NCI-H748 treated with DMSO at 0.1 percent for 48 hours (cell line): ENCODE results near the gene ARL8A.
"Not testable (repeated sequence)": the region's sequence is repeated elsewhere in the genome, so short reads cannot be mapped to it uniquely, and the experiment has no call there.

Experiments used
- DNase-seq: peaks from one replicate; lab custom pipeline; 2025; lab: John Stamatoyannopoulos, UW

Gene ARL8A

DNA sequence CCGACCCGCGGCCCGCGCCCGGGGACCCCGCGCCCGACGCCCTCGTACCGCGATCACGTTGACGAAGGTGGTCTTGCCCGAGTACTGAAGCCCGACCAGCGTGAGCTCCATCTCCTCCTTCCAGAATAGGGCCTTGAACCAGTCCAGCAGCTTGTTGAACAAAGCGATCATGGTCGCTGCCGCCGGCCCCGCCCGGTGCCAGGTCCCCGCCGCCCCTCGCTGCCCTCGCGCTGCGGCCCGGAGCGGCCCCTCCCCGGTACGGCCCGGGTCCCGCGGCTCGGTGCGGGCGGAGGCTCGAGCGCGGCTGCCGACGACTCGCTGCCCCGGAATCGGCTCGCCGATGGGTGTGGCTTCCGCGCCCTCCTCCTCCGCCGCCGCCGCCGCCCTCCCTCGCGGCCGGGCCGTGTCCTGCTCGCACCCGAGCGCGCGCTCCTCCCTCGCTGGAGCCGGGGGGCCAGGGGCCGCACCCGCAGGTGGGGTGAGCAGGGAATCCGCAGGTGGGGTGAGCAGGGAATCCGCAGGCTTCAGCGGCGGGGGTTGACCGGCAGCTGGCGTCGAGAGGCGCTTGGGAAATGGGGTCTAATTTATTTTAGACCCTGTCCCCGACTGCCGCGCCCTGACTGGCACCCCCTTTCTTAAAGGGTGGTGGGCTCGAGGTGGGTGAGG, at the start of gene ARL8A:
Gene ARL8A, minus strand, starts transcription at position 336 of the 666 bp plus-strand sequence. Its CDS starts 165 bp downstream, at position 171.
- DNase-seq: no peak

DNA sequence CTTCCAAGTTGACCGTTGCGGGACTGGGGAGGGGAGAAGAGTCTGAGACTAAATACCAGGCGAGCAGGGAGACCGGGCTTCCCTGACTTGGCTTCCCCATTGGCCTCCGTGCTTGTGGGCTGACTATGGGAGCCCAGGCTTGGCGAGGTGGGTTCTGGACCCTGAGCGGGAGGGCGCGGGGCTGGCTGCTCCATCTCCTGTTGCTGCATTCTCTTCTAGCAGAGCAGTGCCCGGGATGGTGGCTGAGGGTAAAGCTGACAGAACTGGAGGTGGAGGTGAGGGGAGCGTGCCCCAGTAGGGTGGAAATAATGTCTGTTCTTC, 49.8 kb upstream of the ARL8A start:
- DNase-seq: no peak

DNA sequence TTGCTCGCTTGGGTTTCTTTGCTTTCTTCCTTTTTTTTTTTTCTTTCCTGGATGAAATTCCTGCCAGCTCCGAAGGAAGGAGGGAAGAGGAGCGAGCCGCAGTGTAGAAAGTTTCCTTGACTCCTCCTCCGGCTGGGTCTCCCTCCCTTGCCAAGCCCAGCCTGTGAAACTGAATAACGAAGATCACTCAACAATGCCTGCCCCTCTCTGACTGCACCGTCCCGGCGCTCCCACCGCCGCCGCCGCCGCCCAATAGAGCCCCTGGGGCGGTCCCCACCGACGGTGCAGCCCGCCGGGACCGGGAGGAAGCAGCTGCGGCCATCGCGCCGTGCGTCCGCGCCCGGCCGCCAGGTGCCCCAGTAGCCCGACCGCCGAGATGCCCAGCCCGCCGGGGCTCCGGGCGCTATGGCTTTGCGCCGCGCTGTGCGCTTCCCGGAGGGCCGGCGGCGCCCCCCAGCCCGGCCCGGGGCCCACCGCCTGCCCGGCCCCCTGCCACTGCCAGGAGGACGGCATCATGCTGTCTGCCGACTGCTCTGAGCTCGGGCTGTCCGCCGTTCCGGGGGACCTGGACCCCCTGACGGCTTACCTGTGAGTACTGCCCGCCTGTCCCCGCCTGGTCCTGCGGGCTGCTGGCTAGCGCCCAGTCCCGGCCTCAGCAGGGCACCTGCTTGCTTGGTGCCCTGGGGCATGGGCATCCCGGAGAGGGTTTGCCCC, 49.2 kb upstream of the ARL8A start, which contains the start of gene LGR6:
Gene LGR6, plus strand, starts transcription at position 186 of the 714 bp plus-strand sequence. Its CDS starts 191 bp downstream, at position 377.
- DNase-seq: no peak

DNA sequence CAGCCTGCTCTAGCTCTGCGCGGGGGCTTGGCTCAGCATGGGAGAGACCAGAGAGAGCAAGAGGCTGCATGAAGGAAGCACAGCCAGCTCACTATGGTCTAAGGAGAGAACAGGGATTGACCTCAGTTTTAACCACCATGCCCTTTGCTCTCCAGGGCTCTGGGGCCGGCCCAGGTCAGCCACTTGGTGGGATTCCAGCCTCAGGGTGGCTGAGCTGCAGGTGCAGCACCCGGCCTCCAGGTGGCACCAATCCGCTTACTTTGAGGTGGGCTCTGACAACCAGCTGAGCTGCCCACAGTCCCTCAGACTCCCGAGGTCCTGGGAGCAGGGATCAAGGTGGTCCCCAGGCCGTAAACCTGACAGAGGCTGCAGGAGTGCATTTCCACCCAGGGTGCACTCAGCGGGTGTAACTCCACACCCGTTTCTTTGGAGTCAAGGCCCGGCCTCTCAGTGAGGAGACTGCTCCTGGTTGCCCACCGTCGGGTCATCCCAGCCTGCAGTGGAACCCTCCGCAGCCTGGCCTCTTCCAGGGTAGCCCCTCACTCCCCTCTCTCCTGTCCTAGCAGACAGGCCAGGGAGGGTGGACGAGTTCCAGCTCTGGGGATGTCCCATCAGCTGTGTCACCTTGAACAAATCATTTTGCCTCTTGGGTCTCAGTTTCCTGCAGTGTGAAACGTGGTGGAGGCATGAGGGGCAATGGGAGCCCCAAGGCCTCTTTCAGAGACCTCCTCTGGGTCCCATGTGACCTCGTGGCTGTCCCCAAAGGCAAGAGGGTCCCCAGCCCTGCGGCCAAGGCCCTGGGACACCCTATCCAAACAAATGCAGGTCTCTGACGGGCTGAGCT, 48.5 kb upstream of the ARL8A start:
- DNase-seq: peak; percentile 12

DNA sequence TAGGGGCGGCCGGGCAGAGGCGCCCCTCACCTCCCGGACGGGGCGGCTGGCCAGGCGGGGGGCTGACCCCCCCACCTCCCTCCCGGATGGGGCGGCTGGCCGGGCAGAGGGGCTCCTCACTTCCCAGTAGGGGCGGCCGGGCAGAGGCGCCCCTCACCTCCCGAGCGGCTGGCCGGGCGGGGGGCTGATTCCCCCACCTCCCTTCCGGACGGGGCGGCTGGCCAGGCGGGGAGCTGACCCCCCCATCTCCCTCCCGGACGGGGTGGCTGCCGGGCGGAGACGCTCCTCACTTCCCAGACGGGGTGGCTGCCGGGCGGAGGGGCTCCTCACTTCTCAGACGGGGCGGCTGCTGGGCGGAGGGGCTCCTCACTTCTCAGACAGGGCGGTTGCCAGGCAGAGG, 46.9 kb upstream of the ARL8A start:
- DNase-seq: not testable (repeated sequence)

DNA sequence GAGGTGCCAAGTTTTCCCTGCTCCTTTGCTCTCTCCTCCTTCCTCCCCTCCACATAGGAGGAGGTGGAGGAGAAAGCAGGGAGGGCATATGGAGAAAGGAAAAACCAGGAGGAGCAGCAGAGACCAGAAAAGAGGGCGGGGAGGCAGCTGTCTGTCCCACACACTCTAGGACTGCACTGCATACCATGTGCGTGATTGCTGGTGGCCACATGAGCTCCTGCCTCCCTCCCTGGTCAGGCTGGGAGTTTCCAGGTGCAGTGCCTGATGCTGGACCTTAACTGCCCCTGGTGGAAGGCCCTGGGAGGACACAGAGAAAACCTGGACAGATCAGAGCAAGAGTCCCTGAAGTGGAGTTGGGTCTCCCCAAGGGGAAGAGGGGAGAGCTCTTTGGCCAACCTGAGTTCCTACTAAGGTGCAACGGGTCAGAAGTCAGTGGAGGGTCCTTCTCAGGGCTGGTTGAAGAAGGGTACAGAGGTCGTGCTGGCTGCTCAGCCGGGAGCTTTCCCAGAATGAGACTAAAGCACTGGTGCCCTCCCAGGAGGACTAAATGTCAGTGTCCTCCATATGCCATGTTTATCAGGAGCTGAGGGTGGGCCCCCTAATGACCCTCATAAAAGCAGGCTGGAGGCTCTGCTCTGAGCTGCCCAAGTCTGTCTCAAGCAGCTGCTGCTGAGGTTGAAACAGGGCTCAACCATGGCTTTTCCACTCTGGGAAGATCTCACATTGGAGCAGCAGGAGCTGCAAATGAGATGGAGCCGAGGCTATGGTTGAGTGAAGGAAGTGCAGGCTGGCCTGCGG, 45.6 kb upstream of the ARL8A start:
- no peak for DNase-seq

DNA sequence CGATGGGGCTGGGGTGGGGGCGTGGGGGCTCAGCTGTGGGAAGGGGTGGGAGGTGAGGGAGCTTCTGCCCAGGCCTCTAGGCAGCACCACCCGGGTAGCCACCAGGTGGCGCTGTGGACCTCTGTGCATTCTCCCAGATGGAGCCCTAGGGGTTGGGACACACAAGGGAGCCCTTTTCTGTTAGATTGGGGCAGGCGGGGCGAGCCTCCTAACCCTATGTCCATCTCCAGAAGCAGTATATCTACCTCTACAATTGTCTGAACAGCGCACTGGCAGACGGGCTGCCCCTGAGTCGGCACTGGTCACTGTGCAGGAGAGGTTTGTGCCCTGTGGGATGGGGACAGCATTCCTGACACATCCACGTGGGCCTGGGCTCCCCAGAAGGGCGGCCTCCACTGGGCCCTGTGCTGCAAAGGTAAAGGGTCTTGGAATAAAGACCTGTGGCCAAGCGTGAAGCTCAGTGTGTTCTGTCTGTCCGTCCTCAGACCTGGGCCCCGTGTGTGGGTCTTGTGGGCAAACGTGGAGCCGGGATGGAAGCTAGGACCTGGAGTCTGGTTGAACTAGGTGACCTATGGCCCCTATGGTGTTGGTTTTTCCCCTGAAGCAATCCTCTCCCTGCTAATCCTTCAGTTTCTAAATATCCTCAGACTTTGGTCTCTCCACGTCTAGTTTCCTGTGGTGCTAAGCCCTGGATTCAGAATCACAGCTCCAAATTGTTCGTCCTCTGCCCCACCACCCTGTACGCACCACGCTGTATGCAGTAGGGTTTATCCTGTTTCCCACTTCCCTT, 44.7 kb upstream of the ARL8A start:
- no peak for DNase-seq

DNA sequence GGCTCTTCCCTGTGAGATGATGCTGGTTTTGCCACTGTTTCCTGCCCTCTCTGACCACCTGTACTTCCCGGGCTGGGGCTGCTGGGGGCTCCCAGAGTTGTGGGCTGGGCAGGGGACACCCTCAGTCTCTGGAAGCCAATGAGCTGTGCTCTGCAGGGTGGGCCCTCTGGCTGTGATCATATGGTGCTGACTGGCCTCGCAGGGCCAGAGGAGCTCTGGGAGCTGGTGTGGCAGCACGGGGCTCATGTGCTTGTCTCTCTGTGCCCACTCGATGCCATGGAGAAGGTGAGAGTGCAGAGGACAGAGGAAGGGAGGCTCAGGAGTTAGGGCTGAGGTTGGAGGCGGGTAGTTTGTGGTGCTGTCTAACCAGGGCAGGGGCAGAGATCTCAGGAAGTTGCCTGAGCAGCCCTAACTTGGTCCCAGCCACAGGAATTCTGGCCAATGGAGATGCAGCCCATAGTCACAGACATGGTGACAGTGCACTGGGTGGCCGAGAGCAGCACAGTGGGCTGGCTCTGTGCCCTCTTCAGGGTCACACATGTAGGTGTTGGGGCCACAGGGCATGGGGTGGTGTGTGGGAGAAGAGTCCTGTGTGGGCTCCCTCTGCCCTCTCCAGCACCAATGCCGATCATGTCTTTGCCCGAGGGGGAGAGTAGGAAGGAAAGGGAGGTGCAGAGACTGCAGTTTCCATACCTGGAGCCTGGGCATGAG, 43.3 kb upstream of the ARL8A start:
- DNase-seq: no peak

DNA sequence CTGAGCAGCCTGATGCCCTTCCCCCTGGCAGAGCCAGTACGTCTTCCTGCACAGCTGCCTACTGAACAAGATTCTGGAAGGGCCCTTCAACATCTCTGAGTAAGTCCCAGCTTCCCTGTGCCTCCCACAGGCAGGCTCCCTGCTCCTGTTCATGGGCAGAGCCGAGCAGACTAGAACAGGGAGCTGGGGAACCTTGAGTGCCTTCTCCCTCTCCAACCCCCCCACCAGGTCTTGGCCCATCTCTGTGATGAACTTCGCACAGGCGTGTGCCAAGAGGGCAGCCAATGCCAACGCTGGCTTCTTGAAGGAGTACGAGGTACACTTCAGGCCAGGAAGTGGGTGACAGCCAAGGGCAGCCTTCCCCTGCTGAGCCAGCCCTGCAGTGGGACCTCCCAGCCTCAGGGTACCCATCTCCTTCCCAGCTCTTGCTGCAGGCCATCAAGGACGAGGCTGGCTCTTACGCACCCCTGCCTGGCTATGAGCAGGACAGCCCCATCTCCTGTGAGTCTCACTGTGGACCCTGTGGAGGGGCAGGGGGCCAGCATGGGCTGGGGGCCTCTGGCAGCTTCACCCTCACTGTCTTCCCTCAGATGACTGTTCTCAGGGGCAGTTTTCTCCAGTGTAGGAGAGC, 42.6 kb upstream of the ARL8A start:
- DNase-seq: no peak

DNA sequence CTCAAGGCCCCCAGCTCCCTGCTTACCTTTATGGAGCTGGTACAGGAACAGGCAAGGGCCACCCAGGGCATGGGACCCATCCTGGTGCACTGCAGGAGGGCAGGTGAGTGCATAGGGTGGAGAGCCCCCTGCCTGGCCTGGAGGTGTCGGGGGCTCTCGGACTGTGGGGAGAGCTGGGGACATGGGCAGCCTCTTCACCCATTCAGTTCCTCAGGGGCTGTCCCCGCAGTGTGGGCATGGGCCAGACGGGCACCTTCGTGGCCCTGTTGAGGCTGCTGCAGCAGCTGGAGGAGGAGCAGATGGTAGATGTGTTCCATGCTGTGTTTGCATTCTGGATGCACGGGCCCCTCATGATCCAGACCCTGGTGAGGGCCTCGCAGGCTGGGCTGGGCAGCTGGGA, 41.8 kb upstream of the ARL8A start:
- no peak for DNase-seq

DNA sequence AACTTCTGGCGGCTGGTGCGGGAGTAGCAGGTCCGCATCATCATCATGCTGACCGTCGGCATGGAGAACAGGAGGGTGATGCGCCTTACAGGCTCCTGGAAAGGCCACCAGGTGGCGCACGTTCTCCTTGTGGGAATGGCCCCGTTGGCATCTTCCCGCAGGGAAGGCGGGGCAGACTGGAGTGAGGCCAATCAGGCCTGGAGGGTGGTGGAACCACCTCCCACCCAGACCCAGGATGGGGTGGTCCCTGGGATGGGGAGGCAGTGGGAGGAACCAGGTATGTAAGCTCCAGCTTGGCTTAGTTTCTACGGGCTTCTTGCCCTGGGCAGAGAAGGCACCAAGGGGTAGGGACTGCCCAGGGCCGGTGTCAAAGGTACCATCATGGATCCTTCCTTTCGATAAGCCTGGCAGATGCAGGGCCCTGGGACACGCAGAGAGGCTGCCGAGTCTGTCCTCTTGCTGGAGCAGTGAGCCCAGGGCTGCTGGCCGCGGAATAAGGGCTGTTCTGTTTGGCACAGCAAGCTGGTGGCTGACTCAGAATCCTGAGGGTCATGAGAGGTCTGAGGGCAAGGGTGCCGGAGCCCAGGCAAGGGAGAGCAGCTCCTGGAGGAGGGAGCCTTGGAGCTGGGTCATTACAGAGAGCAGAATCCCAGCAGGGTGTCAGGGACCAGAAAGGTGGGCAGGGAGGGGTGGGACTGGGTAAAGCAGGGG, 40.4 kb upstream of the ARL8A start:
- DNase-seq: peak; percentile 42

DNA sequence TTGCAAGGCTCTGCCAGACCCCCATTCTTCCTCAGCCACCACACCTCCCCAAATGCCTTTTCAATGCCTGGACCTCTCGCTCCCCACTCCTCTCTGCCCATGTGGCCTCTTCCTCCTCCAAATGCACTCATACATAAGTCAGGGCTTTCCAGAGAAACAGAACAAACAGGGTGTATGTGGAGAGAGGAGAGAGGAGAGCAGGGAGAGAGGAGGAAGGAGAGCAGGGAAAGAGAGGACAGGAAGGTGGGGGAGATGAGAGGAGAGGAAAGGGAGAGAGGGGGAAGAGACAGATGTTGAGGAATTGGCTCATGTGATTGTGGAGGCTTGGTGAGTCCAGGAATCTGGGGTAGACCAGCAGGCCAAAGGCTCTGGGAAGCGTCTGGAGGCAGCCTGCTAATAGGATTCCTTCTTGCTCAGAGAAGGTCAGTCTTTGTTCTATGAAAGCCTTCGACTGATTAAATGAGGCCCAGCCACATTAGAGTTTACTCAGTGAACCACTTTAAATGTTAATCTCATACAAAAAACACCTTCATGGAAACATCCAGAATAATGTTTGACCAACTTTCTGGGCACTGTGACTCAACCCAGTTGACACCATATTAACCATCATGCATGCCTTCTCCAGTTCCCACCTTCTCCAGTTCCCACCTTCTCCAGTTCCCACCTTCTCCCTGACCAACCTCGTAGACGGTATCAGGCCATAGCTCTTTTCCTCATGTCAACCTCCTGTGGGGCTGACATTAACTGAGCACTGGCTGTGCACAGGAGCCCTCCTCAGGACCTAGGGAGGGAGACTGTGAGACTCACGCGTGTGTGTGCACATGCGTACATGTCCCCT, 37.7 kb upstream of the ARL8A start:
- DNase-seq: no peak

DNA sequence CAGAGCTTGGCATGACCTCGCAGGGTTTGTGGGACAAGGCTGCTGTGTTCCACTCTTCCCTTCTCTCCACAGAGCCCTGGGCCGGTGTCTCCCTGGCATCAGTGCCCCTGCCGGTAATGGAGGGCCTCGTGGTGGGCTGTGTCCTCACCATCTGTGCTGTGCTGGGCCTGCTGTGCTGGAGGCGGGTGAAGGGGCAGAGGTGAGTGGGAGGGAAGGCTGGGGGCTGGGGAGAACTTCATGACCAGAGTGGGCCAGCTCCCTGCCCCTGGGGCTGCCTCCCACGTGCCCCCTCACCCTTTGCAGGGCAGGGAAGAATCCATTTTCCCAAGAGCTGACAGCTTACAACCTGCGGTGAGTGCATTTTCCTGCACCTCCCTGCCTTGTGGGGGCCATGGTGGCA, 37.0 kb upstream of the ARL8A start:
- DNase-seq: no peak

DNA sequence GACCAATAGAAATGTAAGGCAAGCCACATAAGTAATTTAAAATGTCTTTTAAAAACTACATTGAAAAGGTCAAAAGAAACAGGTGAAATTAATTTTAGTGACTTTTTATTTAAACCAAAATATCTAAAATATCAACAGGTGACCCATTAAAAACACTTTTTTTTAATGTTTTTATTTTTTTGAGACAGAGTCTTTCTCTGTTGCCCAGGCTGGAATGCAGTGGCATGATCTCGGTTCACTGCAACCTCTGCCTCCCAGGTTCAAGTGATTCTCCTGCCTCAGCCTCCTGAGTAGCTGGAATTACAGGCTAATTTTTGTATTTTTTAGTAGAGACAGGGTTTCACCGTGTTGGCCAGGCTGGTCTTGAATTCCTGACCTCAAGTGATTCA, 36.2 kb upstream of the ARL8A start:
- not testable (repeated sequence) for DNase-seq

DNA sequence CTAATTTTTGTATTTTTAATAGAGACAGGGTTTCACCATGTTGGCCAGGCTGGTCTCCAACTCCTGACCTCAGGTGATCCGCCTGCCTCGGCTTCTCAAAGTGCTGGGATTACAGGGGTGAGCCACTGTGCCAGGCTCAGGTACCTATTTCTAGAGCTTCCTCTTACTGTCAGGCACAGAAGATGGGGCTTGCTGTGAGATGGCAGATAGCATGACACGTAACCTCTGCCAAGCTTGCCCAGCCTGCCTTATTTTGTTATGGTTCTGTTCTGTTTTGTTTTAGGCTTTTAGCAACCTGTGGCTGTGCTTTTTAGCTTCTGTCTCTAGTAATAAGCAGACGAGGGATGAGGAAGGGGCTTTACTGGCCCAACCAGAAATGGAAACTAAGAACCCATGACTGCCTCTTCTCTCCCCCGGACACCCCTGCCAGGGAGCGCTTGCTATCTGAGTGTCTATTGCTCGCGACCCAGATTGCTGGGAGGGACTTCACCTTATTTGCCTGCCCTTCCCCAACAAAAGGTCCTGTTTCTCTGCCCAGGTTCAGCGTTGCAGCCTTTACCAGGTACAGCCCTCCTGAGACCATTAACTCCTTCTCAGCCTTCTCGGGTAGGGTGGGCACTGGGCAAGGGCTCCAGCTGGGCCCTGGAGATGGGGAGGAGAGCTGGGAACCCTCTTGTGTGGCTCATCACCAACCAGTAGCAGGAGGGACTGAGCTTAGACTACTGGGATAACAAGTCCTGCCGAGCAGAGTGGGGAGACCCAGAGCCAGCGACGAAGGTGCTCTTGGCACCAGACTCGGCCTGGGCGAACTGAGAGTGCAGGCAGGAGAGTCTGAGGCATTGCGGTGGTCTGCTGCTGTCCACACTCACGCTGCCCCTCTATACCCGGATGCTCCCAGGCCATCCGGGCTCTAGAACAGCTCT, 35.6 kb upstream of the ARL8A start:
- no peak for DNase-seq

DNA sequence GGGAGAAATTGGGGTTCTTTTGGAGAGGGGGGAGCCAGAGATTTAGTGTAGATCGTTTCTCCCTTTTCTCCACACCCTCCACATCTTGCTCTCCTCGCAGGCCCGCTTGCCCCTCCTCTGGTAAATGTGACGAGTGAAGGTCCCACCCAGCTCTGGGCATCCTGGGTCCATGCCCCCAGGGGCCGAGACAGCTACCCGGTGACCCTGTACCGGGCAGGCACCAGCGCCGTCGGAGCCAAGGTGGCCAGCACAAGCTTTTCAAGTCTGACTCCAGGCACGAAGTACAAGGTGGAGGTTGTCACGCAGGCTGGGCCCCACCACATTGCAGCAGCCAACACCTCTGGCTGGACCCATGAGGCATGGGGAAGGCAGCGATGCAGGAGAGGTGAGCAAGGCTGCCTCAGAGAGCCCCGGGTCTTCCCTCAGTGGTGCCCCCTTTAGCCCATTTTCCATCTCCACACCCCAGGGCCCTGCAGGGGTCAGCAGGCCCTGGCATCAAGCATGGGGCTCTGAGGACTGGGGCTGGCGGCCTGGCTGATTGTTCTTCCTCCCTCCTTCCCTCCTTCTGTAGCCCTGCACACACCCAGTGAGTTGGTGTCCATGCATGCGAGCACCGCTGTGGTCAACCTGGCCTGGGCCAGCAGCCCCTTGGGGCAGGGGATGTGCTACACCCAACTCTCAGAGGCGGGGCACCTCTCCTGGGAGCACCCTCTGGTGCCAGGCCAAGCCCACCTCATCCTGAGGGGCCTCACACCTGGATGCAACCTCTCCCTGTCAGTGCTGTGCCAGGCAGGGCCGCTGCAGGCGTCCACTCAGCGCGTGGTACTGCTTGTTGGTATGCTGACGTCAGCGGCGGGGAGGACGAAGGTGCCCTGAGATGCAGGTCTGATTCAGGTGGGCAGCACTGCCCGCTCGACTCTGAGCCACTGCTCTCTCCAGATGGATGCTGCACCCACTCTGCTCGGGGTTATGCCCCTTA, 32.7 kb upstream of the ARL8A start:
- no peak for DNase-seq
